HEK293 (cell line): ENCODE measurements around the gene FAM216B.

ENCODE experiments used
- ZNF350 ChIP-seq: fragments of 450-650 bp; formaldehyde crosslinking; IDR thresholded peaks from 2 replicates; pipeline ENCODE4 v1.5.0; 2017; ENCODE audit warnings: missing biosample characterization, mild to moderate bottlenecking, missing genetic modification characterization
- ZNF530 ChIP-seq: fragments of 450-650 bp; formaldehyde crosslinking; IDR thresholded peaks from 2 replicates; pipeline ENCODE4 v1.5.1; 2016; ENCODE audit warnings: low read depth, missing biosample characterization, missing genetic modification characterization
- TF ChIP-seq, protein P1 (sequence below): fragments of 450-650 bp; formaldehyde crosslinking; IDR thresholded peaks from 2 replicates; pipeline ENCODE4 v1.5.1; 2016; ENCODE audit warnings: missing biosample characterization, missing genetic modification characterization

- TF ChIP-seq, protein P1, sequence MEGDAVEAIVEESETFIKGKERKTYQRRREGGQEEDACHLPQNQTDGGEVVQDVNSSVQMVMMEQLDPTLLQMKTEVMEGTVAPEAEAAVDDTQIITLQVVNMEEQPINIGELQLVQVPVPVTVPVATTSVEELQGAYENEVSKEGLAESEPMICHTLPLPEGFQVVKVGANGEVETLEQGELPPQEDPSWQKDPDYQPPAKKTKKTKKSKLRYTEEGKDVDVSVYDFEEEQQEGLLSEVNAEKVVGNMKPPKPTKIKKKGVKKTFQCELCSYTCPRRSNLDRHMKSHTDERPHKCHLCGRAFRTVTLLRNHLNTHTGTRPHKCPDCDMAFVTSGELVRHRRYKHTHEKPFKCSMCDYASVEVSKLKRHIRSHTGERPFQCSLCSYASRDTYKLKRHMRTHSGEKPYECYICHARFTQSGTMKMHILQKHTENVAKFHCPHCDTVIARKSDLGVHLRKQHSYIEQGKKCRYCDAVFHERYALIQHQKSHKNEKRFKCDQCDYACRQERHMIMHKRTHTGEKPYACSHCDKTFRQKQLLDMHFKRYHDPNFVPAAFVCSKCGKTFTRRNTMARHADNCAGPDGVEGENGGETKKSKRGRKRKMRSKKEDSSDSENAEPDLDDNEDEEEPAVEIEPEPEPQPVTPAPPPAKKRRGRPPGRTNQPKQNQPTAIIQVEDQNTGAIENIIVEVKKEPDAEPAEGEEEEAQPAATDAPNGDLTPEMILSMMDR (tag by site-specific recombination) = no peak
- no peak for TF ChIP-seq ZNF350 (tag by site-specific recombination)
- TF ChIP-seq ZNF530 (tag by site-specific recombination) = no peak
These were observed 33.5 kb downstream of the FAM216B start for GRCh38 chr13:42814868-42815267.
